Heart left ventricle (tissue), 16 donors: ENCODE measurements around the gene CYTH4. TPM values are rescaled to one million over a fixed set of nuclear protein-coding genes. Genes with fewer than 3 reads are reported as not detected.

Source experiments
- ATAC-seq, 4 donors: fragments of 200-7000 bp; cut with Tn5 transposase; one replicate each; pipeline ENCODE4 v1.9.1; 2020 to 2022; ENCODE audit warnings: moderate library complexity in 4 of 4, mild to moderate bottlenecking in 3 of 4, moderate number of reproducible peaks in 1 of 4
- DNase-seq, 5 donors: peaks; one replicate each; pipeline ENCODE4 v3.0.0-alpha.2; 2020
- H3K27ac ChIP-seq, 12 donors: fragments of 200-600 bp; sonication (generic) in 4 of 12; one replicate each; pipeline versions ENCODE4 v1.5.0 to v1.8.0; 2016 to 2022; ENCODE audit warnings: mild to moderate bottlenecking in 2 of 12
- H3K27me3 ChIP-seq, 9 donors: fragments of 200-600 bp; sonication (generic) in 2 of 9; one replicate each; pipeline versions ENCODE4 v1.5.1 to v1.8.0; 2016 to 2022; ENCODE audit warnings: mild to moderate bottlenecking in 3 of 9
- H3K36me3 ChIP-seq, 9 donors: fragments of 200-600 bp; sonication (generic) in 2 of 9; one replicate each; pipeline versions ENCODE4 v1.5.0 to v1.8.0; 2018 to 2022; ENCODE audit warnings: mild to moderate bottlenecking in 2 of 9
- H3K4me1 ChIP-seq, 12 donors: fragments of 200-600 bp; sonication (generic) in 4 of 12; one replicate each; pipeline versions ENCODE4 v1.5.0 to v1.8.0; 2016 to 2022; ENCODE audit warnings: mild to moderate bottlenecking in 3 of 12
- H3K4me3 ChIP-seq, 12 donors: fragments of 200-600 bp; sonication (generic) in 4 of 12; one replicate each; pipeline versions ENCODE4 v1.5.0 to v1.8.0; 2017 to 2022; ENCODE audit warnings: mild to moderate bottlenecking in 9 of 12, moderate library complexity in 4 of 12
- H3K9me3 ChIP-seq, 12 donors: fragments of 200-600 bp; sonication (generic) in 4 of 12; one replicate each; pipeline versions ENCODE4 v1.5.0 to v1.8.0; 2016 to 2022; ENCODE audit warnings: mild to moderate bottlenecking in 1 of 12
- CTCF ChIP-seq, 12 donors: fragments of 200-600 bp; sonication (generic) in 4 of 12; IDR thresholded peaks; one replicate each; pipeline versions ENCODE4 v1.5.0 to v1.8.0; 2018 to 2022; ENCODE audit warnings: antibody characterized with exemption in 12 of 12, mild to moderate bottlenecking in 5 of 12
- POLR2A ChIP-seq, 2 donors: fragments of 450-650 bp; IDR thresholded peaks; one replicate each; pipeline ENCODE4 v1.6.1; 2017; ENCODE audit warnings: antibody characterized with exemption in 2 of 2, mild to moderate bottlenecking in 2 of 2, moderate library complexity in 2 of 2
- WGBS, 4 donors: extraction: QIAGEN DNeasy Blood & Tissue Kit in 2 of 4; methylation state at CpG; one replicate each; pipeline versions ENCODE4 v1.1.5 to v1.1.7; 2013 to 2018; 5-methylcytosine and 5-hydroxymethylcytosine counted together
- intact Hi-C, 10 donors: fragments of 100-400 bp; cut with DNase I; formaldehyde crosslinking; loops; one replicate each; pipeline versions ENCODE4 v1.11.1 to v1.14.2; 2022
- polyA plus RNA-seq, 2 donors: library from polyadenylated mRNA; stranded (reverse); fragments of 200-250 nt; gene quantifications; one replicate each; pipeline ENCODE4 v1.2.3, GENCODE V29; 2013
- total RNA-seq, 9 donors: library from RNA; depleted of rRNA in 2 of 9; stranded (reverse); fragments of >200 nt in 2 of 9; fragmentation: NEBNext Ultra II Directional in 3 of 9; extraction: Animal tissue kit (Norgen Biotek cat#: 25700) in 3 of 9; gene quantifications; one replicate each; pipeline versions ENCODE4 v1.1.0 to v1.2.4, GENCODE V29; 2016 to 2023
- donor health status: ischemic (EF 13 %, LVEDD 7.1; RV severe dilation, severe dysfunction).
- donor health status: healthy with polysubstance abuse.
- donor health status: DM: no; HTN: yes; CAD: no.
- donor health status: DM: no; HTN: no; CAD: no.
- donor health status: ischemic (EF 25% LVEDD 6.9; RV normal size, moderate dysfunction).
- donor health status: ischemic (EF 25% LVEDD 5.7; RV mildly dilated, moderate dysfunction).
- donor health status: healthy.
- donor health status: DM: yes; HTN: yes; CAD: no.
- donor health status: ischemic (EF 35%, LVEDD 5.7; RV mildly dilated, moderate dysfunction).
- donor health status: nonischemic (EF 11% LVEDD 7.7; RV severe dilation, severe dysfunction).
- donor health status: DM: yes; HTN: yes; CAD: no.
- donor health status: PGD.
- donor health status: ischemic (EF 29% LVEDD 5.4; RV normal size, mild dysfunction).
- donor health status: nonischemic (EF 23%, LVEDD 6.1; RV moderate dilation, normal function).

The CYTH4 gene
- total and polyA plus RNA-seq, 11 donors: 2.4 to 57.8 (median 4.3) TPM

- TF ChIP-seq CTCF (IDR thresholded peaks at IDR 0.05) (no peak), POLR2A (IDR thresholded peaks at IDR 0.05) (no peak)
- H3K27me3 ChIP-seq: peaks cover 0 to 60% (median 36%) of the 10 kb centered on the region in 9 donors
- peak within 1 kb of the TSS in 11 of 12 donors; percentile 4 to 77 (median 33) for H3K4me3 ChIP-seq
Observed at GRCh38 chr22:37244114-37244921, 38.0 kb upstream of the CYTH4 start, which contains the start of gene RAC2. Gene RAC2, minus strand, starts transcription at chr22:37244269. Its CDS starts 121 bp downstream, at chr22:37244148.

GRCh38 chr22:37244922-37245722 lies 37.2 kb upstream of the CYTH4 start:
- DNase-seq (no peak), ATAC-seq (no peak)
- Histone ChIP-seq H3K27me3 (peaks cover 0 to 52% (median 29%) of the 10 kb centered on the region in 9 donors), H3K4me3 (peak overlapping the region in 1 of 12 donors; percentile 77), H3K9me3 (no peaks in the 10 kb centered on the region), H3K36me3 (peaks cover 0 to 13% (median 0%) of the 10 kb centered on the region in 9 donors), H3K27ac (peak overlapping the region in 1 of 12 donors; percentile 90), H3K4me1 (peaks cover 0 to 56% (median 0%) of the 10 kb centered on the region in 12 donors)
- TF ChIP-seq POLR2A (IDR thresholded peaks at IDR 0.05) (no peak), CTCF (IDR thresholded peaks at IDR 0.05) (no peak)
- 59 to 67% (median 63%) methylated on average over 16 to 22 of the region's 22 CpGs for WGBS, 4 donors
- intact Hi-C loops: no loop called here

More at GRCh38 chr22:37244114-37244921, 38.0 kb upstream of the CYTH4 start, which contains the start of gene RAC2:
- ATAC-seq (peak; percentile 41 to 81 (median 72)), DNase-seq (peak; percentile 62 to 92 (median 77))
- Histone ChIP-seq H3K27ac (peak within 1 kb of the TSS in 3 of 12 donors; percentile 14 to 90 (median 30)), H3K36me3 (peaks cover 0 to 18% (median 0%) of the 10 kb centered on the region in 9 donors), H3K4me1 (peaks cover 0 to 57% (median 0%) of the 10 kb centered on the region in 12 donors), H3K9me3 (no peaks in the 10 kb centered on the region)
- 11 to 15% (median 14%) methylated on average over 17 to 23 of the region's 23 CpGs for WGBS, 4 donors
- intact Hi-C loops: no loop called here

GRCh38 chr22:37245740-37246139 lies 36.6 kb upstream of the CYTH4 start:
- Histone ChIP-seq H3K27ac (peak overlapping the region in 1 of 12 donors; percentile 90), H3K36me3 (peaks cover 0 to 7% (median 0%) of the 10 kb centered on the region in 9 donors), H3K4me1 (peaks cover 0 to 50% (median 0%) of the 10 kb centered on the region in 12 donors), H3K9me3 (no peaks in the 10 kb centered on the region), H3K27me3 (peaks cover 0 to 51% (median 23%) of the 10 kb centered on the region in 9 donors), H3K4me3 (no peak overlapping the region)
- no peak for TF ChIP-seq CTCF (IDR thresholded peaks at IDR 0.05)
- no peak for TF ChIP-seq POLR2A (IDR thresholded peaks at IDR 0.05)
- intact Hi-C loops: no loop called here
- ATAC-seq (no peak), DNase-seq (no peak)
- WGBS, 4 donors: 73 to 78% (median 76%) methylated on average over 6 of the region's 6 CpGs
